HepG2 (cell line): ENCODE data around the gene TBCD. TPM values are rescaled to one million over a fixed set of nuclear protein-coding genes. Genes with fewer than 3 reads are reported as not detected.

Source experiments
- ATAC-seq: fragments of 200-7000 bp; cut with Tn5 transposase; 3 replicates; pipeline ENCODE4 v1.9.1; 2020; ENCODE audit warnings: mild to moderate bottlenecking, moderate library complexity
- BruUV-seq: library from RNA; stranded (reverse); fragments of 400-500 nt; replicated peaks from 2 replicates; lab custom pipeline; 2021; lab: Mats Ljungman, UMichigan
- CTCF ChIA-PET: fragments of 300-600 bp; formaldehyde crosslinking; extraction: SDS; loops from one replicate; lab custom pipeline; 2021; ENCODE audit warnings: low total read pairs, inconsistent platforms, low intra/inter-chr PET ratio; lab: Yijun Ruan, JAX
- POLR2A ChIA-PET: fragments of 350-600 bp; sonication (Branson Sonifier 250); formaldehyde crosslinking; loops from one replicate; lab custom pipeline; 2020; ENCODE audit warnings: antibody characterized with exemption, inconsistent platforms; lab: Yijun Ruan, JAX
- DNase-seq: peaks from one replicate; pipeline ENCODE4 v3.0.0-alpha.2; 2015; ENCODE audit warnings: low spot score
- FAIRE-seq: peaks from 3 replicates; lab custom pipeline; 2011; peaks lifted over from hg19 to GRCh38; lab: Jason Lieb, UNC
- H2AFZ ChIP-seq: one replicate; pipeline ENCODE4 v1.6.1; 2011; ENCODE audit warnings: low read length, inconsistent platforms
- H3K27ac ChIP-seq: fragments of 300-600 bp; 3 replicates; pipeline ENCODE4 v1.8.0; 2011; ENCODE audit warnings: mixed run types, mild to moderate bottlenecking, mixed read lengths, low read length, inconsistent platforms; ENCODE audit not compliant: insufficient read depth; ENCODE audit errors: extremely low read length
- H3K27me3 ChIP-seq, 2 experiments: fragments of 200-600 bp in 1 of 2; 2 replicates in 1 of 2; 3 replicates in 1 of 2; pipeline versions ENCODE4 v1.6.0 to v1.8.0; 2011; ENCODE audit warnings: low read length in 2 of 2, mild to moderate bottlenecking in 2 of 2, moderate library complexity in 2 of 2, inconsistent platforms in 1 of 2; ENCODE audit not compliant: insufficient read depth in 2 of 2, control insufficient read depth in 1 of 2
- H3K36me3 ChIP-seq, 2 experiments: fragments of 200-600 bp in 1 of 2; replicated peaks in 1 of 2; 2 replicates in 1 of 2; 3 replicates in 1 of 2; pipeline versions ENCODE4 v1.5.1 to v1.8.0; 2011; ENCODE audit warnings: low read length in 2 of 2, inconsistent platforms in 1 of 2; ENCODE audit not compliant: insufficient read depth in 2 of 2, control insufficient read depth in 1 of 2
- H3K4me1 ChIP-seq: 2 replicates; pipeline ENCODE4 v1.5.1; 2012; ENCODE audit warnings: low read length, inconsistent platforms; ENCODE audit not compliant: insufficient read depth
- H3K4me2 ChIP-seq: 2 replicates; pipeline ENCODE4 v1.6.0; 2011; ENCODE audit warnings: low read depth, low read length, inconsistent platforms
- H3K4me3 ChIP-seq, 3 experiments: fragments of 200-600 bp in 1 of 3; sonication (generic), shearing (Covaris generic) in 1 of 3; replicated peaks in 1 of 3; 2 replicates each; pipeline ENCODE4 v1.5.1; 2011 to 2016; ENCODE audit warnings: low read length in 3 of 3, inconsistent platforms in 2 of 3, low read depth in 2 of 3, mild to moderate bottlenecking in 2 of 3, control low read depth in 1 of 3, mixed read lengths in 1 of 3; ENCODE audit not compliant: insufficient read depth in 1 of 3
- H3K79me2 ChIP-seq: one replicate; pipeline ENCODE4 v1.6.1; 2011; ENCODE audit warnings: low read length, inconsistent platforms; ENCODE audit not compliant: insufficient read depth
- H3K9ac ChIP-seq: 2 replicates; pipeline ENCODE4 v1.6.0; 2011; ENCODE audit warnings: mild to moderate bottlenecking, low read depth, low read length, inconsistent platforms; ENCODE audit not compliant: insufficient read depth
- H3K9me3 ChIP-seq: 2 replicates; pipeline ENCODE4 v1.5.1; 2012; ENCODE audit warnings: mild to moderate bottlenecking, low read length
- H4K20me1 ChIP-seq: 2 replicates; pipeline ENCODE4 v1.6.0; 2011; ENCODE audit warnings: inconsistent platforms, mild to moderate bottlenecking, low read length, moderate library complexity; ENCODE audit not compliant: insufficient read depth
- DRAP1 ChIP-seq: IDR thresholded peaks from 2 replicates; pipeline ENCODE4 v1.6.1; 2016; ENCODE audit warnings: missing genetic modification reagents, missing compliant biosample characterization
- ETV6 ChIP-seq: sonication (generic); formaldehyde crosslinking; conservative IDR thresholded peaks from 2 replicates; pipeline ENCODE4 v1.4.0; 2020; ENCODE audit warnings: missing genetic modification reagents
- GABPB1 ChIP-seq: IDR thresholded peaks from 2 replicates; pipeline ENCODE4 v1.6.1; 2016; ENCODE audit warnings: mild to moderate bottlenecking, missing genetic modification reagents, moderate library complexity, missing compliant biosample characterization
- LRRFIP1 ChIP-seq: sonication (generic); formaldehyde crosslinking; conservative IDR thresholded peaks from 2 replicates; pipeline ENCODE4 v1.4.0; 2020; ENCODE audit warnings: missing genetic modification reagents
- MIER2 ChIP-seq: IDR thresholded peaks from 2 replicates; pipeline ENCODE4 v1.6.1; 2016; ENCODE audit warnings: missing biosample characterization, missing genetic modification reagents
- MYC ChIP-seq: sonication (generic); formaldehyde crosslinking; IDR thresholded peaks from 2 replicates; pipeline ENCODE4 v1.9.0; 2021; ENCODE audit warnings: missing genetic modification reagents, borderline replicate concordance
- NCOA1 ChIP-seq: sonication (generic); formaldehyde crosslinking; IDR thresholded peaks from 2 replicates; pipeline ENCODE4 v1.9.0; 2021; ENCODE audit warnings: missing genetic modification reagents
- RARG ChIP-seq: sonication (generic); formaldehyde crosslinking; IDR thresholded peaks from 2 replicates; pipeline ENCODE4 v1.4.0; 2020; ENCODE audit warnings: low read depth, mild to moderate bottlenecking, missing genetic modification reagents
- ZFP90 ChIP-seq: sonication (generic); formaldehyde crosslinking; IDR thresholded peaks from 2 replicates; pipeline ENCODE4 v1.8.0; 2022; ENCODE audit warnings: missing genetic modification reagents, mild to moderate bottlenecking, inconsistent platforms, borderline replicate concordance
- ZNF33A ChIP-seq: sonication (generic); formaldehyde crosslinking; IDR thresholded peaks from 2 replicates; pipeline ENCODE4 v1.5.1; 2020; ENCODE audit warnings: missing genetic modification reagents, mild to moderate bottlenecking, moderate library complexity, borderline replicate concordance
- ZNF343 ChIP-seq: sonication (generic); formaldehyde crosslinking; IDR thresholded peaks from 2 replicates; pipeline ENCODE4 v1.4.0; 2020; ENCODE audit warnings: mild to moderate bottlenecking, missing genetic modification reagents
- ZNF510 ChIP-seq: sonication (generic); formaldehyde crosslinking; IDR thresholded peaks from 2 replicates; pipeline ENCODE4 v1.4.0; 2020; ENCODE audit warnings: low read depth, mild to moderate bottlenecking, missing genetic modification reagents
- ZNF574 ChIP-seq: sonication (generic); formaldehyde crosslinking; IDR thresholded peaks from 2 replicates; pipeline ENCODE4 v1.4.0; 2020; ENCODE audit warnings: missing genetic modification reagents
- ZNF605 ChIP-seq: sonication (generic); formaldehyde crosslinking; IDR thresholded peaks from 2 replicates; pipeline ENCODE4 v1.8.0; 2022; ENCODE audit warnings: mild to moderate bottlenecking, missing genetic modification reagents
- ZSCAN12 ChIP-seq: sonication (generic); formaldehyde crosslinking; IDR thresholded peaks from 2 replicates; pipeline ENCODE4 v1.9.0; 2021; ENCODE audit warnings: mild to moderate bottlenecking, missing genetic modification reagents
- WGBS: methylation state at CpG from one replicate; pipeline ENCODE4 v1.1.6; 2017; ENCODE audit warnings: low lambda C conversion rate; 5-methylcytosine and 5-hydroxymethylcytosine counted together
- in situ Hi-C: cut with HindIII; loops from 2 replicates; pipeline ENCODE4 v1.10.0; 2017; ENCODE audit warnings: low pct_unique_long_range_greater_than_20kb; ENCODE audit not compliant: extremely low pct_ligation_motif_present
- intact Hi-C: fragments of 100-400 bp; cut with micrococcal nuclease; formaldehyde crosslinking; loops from one replicate; pipeline ENCODE4 v1.10.0; 2022; ENCODE audit not compliant: unreplicated experiment
- polyA plus RNA-seq, 8 experiments: library from polyadenylated mRNA; depleted of rRNA in 3 of 8; stranded (reverse) in 7 of 8; unstranded in 1 of 8; fragments of >200 nt; fragmentation: Illumina TruSeq in 4 of 8; extraction: Trizol in 4 of 8; gene quantifications; 2 replicates each; pipeline versions ENCODE4 v1.2.1 to v1.2.3, GENCODE V29; 2011 to 2016; ENCODE audit warnings: low read depth in 4 of 8, missing spikeins in 1 of 8, mixed read lengths in 1 of 8; ENCODE audit not compliant: insufficient read depth in 1 of 8
- total RNA-seq, 5 experiments: library from RNA; depleted of rRNA; stranded (reverse); fragments of >200 nt; fragmentation: Illumina TruSeq; extraction: Trizol; gene quantifications; 2 replicates each; pipeline ENCODE4 v1.2.3, GENCODE V29; 2016; ENCODE audit warnings: low read depth in 1 of 5
- TF ChIP-seq, protein P1 (sequence below): sonication (generic); formaldehyde crosslinking; IDR thresholded peaks from 2 replicates; pipeline ENCODE4 v1.8.1; 2023; ENCODE audit warnings: missing genetic modification reagents, mild to moderate bottlenecking, borderline replicate concordance
- TF ChIP-seq, protein P2 (sequence below): sonication (generic); formaldehyde crosslinking; IDR thresholded peaks from 2 replicates; pipeline ENCODE4 v1.4.0; 2020; ENCODE audit warnings: missing genetic modification reagents, mild to moderate bottlenecking, borderline replicate concordance

The TBCD gene
- total and polyA plus RNA-seq, 2 of the 13 experiments (the other 11 are each of a cell fraction or from before 2014, with no cell fraction given), result 33.9 to 54.8 TPM

DNA sequence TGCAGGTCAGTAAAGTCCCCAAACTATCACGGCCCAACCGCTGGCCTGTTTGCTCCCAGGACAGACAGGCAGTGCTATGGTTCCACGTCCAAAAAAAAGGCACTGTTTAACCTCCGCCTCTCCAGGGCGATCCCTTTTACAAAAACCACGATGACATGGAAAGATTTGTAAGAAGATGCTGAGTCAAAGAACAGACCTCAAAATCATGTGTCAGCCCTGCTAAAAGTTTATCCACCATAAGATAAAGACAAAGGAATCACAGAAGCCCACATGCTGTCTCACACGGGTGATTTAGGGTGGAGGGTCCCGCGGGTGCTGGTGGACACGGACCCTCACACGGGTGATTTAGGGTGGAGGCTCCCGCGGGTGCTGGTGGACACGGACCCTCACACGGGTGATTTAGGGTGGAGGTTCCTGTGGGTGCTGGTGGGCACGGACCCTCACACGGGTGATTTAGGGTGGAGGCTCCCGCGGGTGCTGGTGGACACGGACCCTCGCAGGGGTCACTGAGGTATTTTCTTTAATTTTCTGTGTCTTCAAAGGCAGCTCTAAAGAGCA lies 210.4 kb downstream of the TBCD start:
- Histone ChIP-seq H3K9me3 (no peaks in the 10 kb centered on the region), H4K20me1 (no peaks in the 10 kb centered on the region), H3K4me1 (no peaks in the 10 kb centered on the region), H3K4me2 (no peak overlapping the region), H3K79me2 (no peaks in the 10 kb centered on the region), H2AFZ (no peak overlapping the region), H3K36me3 (peaks cover 3 to 4% of the 10 kb centered on the region in 2 experiments; a peak in 2 of 5 replicates), H3K9ac (no peak overlapping the region), H3K4me3 (no peak overlapping the region), H3K27ac (no peak overlapping the region), H3K27me3 (no peaks in the 10 kb centered on the region)
- BruUV-seq, result no TSS peak
- WGBS, result 90% methylated on average over 19 of the region's 21 CpGs
- ATAC-seq (no peak), DNase-seq (no peak), FAIRE-seq (no peak)
- POLR2A ChIA-PET, result no interaction called here
- CTCF ChIA-PET, result no interaction called here
- intact Hi-C loops, result no loop called here
- in situ Hi-C loops, result no loop called here
- TF ChIP-seq NCOA1, result no peak
- TF ChIP-seq LRRFIP1, result no peak
- no peak for TF ChIP-seq ETV6 (CRISPR knock-in tag)
- TF ChIP-seq ZNF343, result no peak
- no peak for TF ChIP-seq RARG
- TF ChIP-seq ZFP90 (CRISPR knock-in tag), result no peak
- TF ChIP-seq, protein P1, sequence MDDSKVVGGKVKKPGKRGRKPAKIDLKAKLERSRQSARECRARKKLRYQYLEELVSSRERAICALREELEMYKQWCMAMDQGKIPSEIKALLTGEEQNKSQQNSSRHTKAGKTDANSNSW (CRISPR knock-in tag), result no peak
- TF ChIP-seq, protein P2, sequence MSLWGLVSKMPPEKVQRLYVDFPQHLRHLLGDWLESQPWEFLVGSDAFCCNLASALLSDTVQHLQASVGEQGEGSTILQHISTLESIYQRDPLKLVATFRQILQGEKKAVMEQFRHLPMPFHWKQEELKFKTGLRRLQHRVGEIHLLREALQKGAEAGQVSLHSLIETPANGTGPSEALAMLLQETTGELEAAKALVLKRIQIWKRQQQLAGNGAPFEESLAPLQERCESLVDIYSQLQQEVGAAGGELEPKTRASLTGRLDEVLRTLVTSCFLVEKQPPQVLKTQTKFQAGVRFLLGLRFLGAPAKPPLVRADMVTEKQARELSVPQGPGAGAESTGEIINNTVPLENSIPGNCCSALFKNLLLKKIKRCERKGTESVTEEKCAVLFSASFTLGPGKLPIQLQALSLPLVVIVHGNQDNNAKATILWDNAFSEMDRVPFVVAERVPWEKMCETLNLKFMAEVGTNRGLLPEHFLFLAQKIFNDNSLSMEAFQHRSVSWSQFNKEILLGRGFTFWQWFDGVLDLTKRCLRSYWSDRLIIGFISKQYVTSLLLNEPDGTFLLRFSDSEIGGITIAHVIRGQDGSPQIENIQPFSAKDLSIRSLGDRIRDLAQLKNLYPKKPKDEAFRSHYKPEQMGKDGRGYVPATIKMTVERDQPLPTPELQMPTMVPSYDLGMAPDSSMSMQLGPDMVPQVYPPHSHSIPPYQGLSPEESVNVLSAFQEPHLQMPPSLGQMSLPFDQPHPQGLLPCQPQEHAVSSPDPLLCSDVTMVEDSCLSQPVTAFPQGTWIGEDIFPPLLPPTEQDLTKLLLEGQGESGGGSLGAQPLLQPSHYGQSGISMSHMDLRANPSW (CRISPR knock-in tag), result no peak
- TF ChIP-seq ZNF574 (CRISPR knock-in tag), result no peak
- TF ChIP-seq DRAP1, result no peak
- TF ChIP-seq ZNF510 (CRISPR knock-in tag), result no peak
- no peak for TF ChIP-seq ZNF605 (CRISPR knock-in tag)
- no peak for TF ChIP-seq MYC
- no peak for TF ChIP-seq GABPB1 (CRISPR knock-in tag)
- no peak for TF ChIP-seq ZSCAN12
- TF ChIP-seq ZNF33A (CRISPR knock-in tag), result no peak
- TF ChIP-seq MIER2, result no peak
